Ureter (tissue), 1 donor: ENCODE measurements around the gene ATP5PB. TPM values are rescaled to one million over a fixed set of nuclear protein-coding genes. Genes with fewer than 3 reads are reported as not detected.
A peak's percentile ranks its signal among the peaks of the same experiment; 100 is the strongest.

Experiments
- DNase-seq: peaks from one replicate; pipeline ENCODE4 v3.0.0-alpha.2; 2020; ENCODE audit warnings: low spot score
- total RNA-seq: library from RNA; stranded (reverse); gene quantifications from one replicate; pipeline ENCODE4 v1.2.4, GENCODE V29; 2023
- donor health status: DM: yes; HTN: yes; CAD: no.

The ATP5PB gene
- total RNA-seq, 1 donor from 2014 or later, result 265 TPM

GRCh38 chr1:111475701-111476100 is 26.4 kb downstream of the ATP5PB start:
- DNase-seq, result no peak

GRCh38 chr1:111476214-111476613 is 26.9 kb downstream of the ATP5PB start:
- DNase-seq, result no peak

- DNase-seq, result no peak
Observed at GRCh38 chr1:111476761-111477309, 27.6 kb downstream of the ATP5PB start.

- no peak for DNase-seq
Observed at GRCh38 chr1:111480674-111481073, 31.4 kb downstream of the ATP5PB start.

GRCh38 chr1:111481387-111482221 is 32.3 kb downstream of the ATP5PB start:
- DNase-seq, result peak; percentile 84

GRCh38 chr1:111483166-111483565 is 33.9 kb downstream of the ATP5PB start:
- no peak for DNase-seq

GRCh38 chr1:111483876-111484275 is 34.6 kb downstream of the ATP5PB start:
- no peak for DNase-seq

- DNase-seq, result no peak
Observed at GRCh38 chr1:111484391-111485026, 35.2 kb downstream of the ATP5PB start.

GRCh38 chr1:111486431-111486830 is 37.2 kb downstream of the ATP5PB start:
- DNase-seq, result no peak

GRCh38 chr1:111487133-111487532 is 37.9 kb downstream of the ATP5PB start:
- DNase-seq, result no peak

- no peak for DNase-seq
Observed at GRCh38 chr1:111488669-111489068, 39.4 kb downstream of the ATP5PB start.

- DNase-seq, result no peak
Observed at GRCh38 chr1:111489604-111490003, 40.3 kb downstream of the ATP5PB start.

GRCh38 chr1:111490220-111490619 is 41.0 kb downstream of the ATP5PB start:
- no peak for DNase-seq

GRCh38 chr1:111491070-111491469 is 41.8 kb downstream of the ATP5PB start:
- DNase-seq, result no peak

GRCh38 chr1:111496398-111496797 is 47.1 kb downstream of the ATP5PB start:
- DNase-seq, result no peak

GRCh38 chr1:111497592-111497991 is 48.3 kb downstream of the ATP5PB start:
- DNase-seq, result no peak

GRCh38 chr1:111499026-111499785 is 49.9 kb downstream of the ATP5PB start:
- no peak for DNase-seq

- DNase-seq, result no peak
Observed at GRCh38 chr1:111501645-111502044, 52.4 kb downstream of the ATP5PB start.

- DNase-seq, result no peak
Observed at GRCh38 chr1:111503585-111504060, 54.4 kb downstream of the ATP5PB start, which contains the start of the genes ADORA3 and TMIGD3. Gene ADORA3 (minus strand): TSS chr1:111503633. CDS start chr1:111503354, 279 bp downstream. Gene TMIGD3 (minus strand): TSS chr1:111503633. CDS start chr1:111503354, 279 bp downstream.

- no peak for DNase-seq
Observed at GRCh38 chr1:111504097-111504496, 54.8 kb downstream of the ATP5PB start.

- DNase-seq, result no peak
Observed at GRCh38 chr1:111505641-111506119, 56.4 kb downstream of the ATP5PB start.

- no peak for DNase-seq
Observed at GRCh38 chr1:111506561-111506960, 57.3 kb downstream of the ATP5PB start.
